Measurements from ENCODE around the gene RUFY4.

DNA sequence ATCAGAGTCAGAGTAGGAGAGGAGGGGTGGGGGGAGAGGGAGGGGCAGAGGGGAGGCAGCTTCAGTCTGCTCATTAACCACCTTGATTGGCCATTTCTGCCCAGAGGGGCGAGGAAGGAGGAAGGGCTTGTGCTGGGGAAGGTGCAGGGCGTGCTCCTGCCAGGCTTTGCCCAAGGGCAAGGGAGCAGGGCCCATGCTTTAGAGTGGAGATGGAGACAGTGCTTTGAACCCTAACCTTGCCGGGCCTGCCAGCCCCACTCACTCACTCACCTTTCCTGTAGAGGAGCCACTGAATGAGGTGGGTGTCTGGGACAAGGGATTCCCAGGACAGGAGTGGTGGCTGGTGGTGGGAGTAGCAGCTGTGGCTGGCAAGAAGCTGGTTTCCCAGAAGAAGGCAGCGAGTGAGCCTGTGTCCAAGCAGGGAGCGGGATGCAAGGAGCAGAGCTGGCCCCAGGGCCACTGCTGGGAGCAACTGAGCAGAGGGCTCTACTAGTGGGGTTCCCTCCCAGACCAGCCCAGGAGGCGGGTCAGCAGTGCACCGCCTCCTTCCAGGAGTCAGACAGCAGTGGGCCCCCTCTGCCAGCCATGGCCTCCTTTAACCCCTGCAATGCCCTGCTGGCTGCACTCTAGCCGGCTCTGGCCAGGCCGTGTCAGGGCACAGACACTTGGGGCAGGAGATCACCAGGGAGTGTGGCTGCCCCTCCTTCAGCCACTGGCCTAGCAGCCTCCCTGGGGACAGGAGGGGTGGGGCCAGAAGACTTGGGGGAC, 3.6 kb upstream of the RUFY4 start:
- TF ChIP-seq, protein P1, sequence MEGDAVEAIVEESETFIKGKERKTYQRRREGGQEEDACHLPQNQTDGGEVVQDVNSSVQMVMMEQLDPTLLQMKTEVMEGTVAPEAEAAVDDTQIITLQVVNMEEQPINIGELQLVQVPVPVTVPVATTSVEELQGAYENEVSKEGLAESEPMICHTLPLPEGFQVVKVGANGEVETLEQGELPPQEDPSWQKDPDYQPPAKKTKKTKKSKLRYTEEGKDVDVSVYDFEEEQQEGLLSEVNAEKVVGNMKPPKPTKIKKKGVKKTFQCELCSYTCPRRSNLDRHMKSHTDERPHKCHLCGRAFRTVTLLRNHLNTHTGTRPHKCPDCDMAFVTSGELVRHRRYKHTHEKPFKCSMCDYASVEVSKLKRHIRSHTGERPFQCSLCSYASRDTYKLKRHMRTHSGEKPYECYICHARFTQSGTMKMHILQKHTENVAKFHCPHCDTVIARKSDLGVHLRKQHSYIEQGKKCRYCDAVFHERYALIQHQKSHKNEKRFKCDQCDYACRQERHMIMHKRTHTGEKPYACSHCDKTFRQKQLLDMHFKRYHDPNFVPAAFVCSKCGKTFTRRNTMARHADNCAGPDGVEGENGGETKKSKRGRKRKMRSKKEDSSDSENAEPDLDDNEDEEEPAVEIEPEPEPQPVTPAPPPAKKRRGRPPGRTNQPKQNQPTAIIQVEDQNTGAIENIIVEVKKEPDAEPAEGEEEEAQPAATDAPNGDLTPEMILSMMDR (IDR thresholded peaks at IDR 0.05; ENCODE audit: borderline replicate concordance, extremely low read depth, low read length, poor library complexity, severe bottlenecking), result no peak
- TF ChIP-seq EZH2 (IDR thresholded peaks at IDR 0.05; ENCODE audit: borderline replicate concordance, low read depth, low read length, severe bottlenecking), result no peak

Data from DND-41 (cell line).